ENCODE results near the gene SYT8. TPM values are rescaled to one million over a fixed set of nuclear protein-coding genes. Genes with fewer than 3 reads are reported as not detected.
"Not testable (repeated sequence)": the region's sequence is repeated elsewhere in the genome, so short reads cannot be mapped to it uniquely, and the experiment has no call there.

Gene SYT8
- total RNA-seq, 1 experiment from 2014 or later, result not detected

DNA sequence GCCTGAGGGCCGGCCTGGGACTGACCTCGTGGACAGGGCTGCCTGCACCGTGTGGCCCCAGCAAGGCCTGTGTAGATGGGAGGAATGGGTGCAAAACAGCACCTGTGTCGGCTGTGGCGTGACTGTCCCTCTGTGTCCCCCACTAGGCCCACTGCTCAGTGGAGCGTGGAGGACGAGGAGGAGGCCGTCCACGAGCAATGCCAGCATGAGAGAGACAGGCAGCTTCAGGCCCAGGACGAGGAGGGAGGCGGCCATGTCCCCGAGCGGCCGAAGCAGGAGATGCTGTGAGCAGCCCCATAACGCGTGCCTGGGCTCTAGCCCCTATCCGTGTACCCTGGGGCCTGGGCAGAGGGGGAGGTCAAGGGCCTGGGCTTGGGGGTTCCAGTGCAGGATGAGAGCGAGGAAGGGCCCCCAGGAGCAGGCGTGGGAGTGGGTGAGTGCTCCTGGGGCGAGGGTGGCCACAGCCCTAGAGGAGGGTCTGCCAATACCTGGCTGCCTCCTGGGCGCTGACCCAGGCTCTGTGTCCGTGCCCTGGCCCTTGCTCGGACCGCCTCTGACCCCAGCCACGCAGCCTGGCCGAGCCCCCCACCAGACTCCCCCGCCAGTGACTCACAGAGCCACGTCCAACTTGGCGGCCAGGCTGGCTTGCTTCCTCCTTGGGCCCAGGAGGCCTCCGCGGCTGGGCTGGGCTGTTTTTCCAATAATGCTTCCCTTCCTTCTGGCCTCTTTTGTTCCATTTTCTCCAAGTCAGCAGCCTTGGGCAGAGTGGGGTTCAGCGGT lies 45.3 kb downstream of the SYT8 start:
- in situ Hi-C loops (cut with HindIII; ENCODE audit: low sequenced_read_pairs), result no loop called here
- no peak for DNase-seq (ENCODE audit: low spot score)

DNA sequence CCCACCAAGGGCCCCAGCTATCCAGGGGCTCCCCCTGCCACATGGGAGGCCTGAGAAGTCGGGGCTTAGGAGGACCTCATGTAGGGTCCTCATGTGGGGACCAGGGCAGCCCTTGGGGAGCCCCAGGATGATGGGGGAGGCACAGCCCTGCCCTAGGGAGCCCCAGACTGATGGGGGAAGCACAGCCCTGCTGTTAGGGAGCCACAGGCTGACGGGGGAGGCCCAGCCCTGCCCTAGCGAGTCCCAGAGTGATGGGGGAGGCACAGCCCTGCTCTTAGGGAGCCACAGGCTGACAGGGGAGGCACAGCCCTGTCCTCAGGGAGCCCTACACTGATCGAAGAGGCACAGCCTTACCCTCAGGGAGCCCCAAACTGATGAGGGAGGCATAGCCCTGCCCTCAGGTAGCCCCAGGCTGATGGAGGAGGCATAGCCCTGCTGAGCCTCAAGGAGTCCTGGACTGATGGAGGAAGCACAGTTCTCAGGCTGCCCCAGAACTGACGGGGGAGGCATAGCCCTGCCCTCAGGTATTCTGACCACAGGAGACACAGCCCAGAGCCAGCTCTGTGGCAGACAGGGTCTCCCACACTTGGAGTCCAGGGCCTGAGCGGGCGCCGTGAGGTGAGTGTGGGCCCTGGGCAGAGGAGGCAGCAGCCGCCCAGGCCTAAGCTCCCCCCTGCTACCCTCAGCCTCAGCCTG lies 46.1 kb downstream of the SYT8 start:
- DNase-seq (ENCODE audit: low spot score), result no peak
- in situ Hi-C loops (cut with HindIII; ENCODE audit: low sequenced_read_pairs), result no loop called here

DNA sequence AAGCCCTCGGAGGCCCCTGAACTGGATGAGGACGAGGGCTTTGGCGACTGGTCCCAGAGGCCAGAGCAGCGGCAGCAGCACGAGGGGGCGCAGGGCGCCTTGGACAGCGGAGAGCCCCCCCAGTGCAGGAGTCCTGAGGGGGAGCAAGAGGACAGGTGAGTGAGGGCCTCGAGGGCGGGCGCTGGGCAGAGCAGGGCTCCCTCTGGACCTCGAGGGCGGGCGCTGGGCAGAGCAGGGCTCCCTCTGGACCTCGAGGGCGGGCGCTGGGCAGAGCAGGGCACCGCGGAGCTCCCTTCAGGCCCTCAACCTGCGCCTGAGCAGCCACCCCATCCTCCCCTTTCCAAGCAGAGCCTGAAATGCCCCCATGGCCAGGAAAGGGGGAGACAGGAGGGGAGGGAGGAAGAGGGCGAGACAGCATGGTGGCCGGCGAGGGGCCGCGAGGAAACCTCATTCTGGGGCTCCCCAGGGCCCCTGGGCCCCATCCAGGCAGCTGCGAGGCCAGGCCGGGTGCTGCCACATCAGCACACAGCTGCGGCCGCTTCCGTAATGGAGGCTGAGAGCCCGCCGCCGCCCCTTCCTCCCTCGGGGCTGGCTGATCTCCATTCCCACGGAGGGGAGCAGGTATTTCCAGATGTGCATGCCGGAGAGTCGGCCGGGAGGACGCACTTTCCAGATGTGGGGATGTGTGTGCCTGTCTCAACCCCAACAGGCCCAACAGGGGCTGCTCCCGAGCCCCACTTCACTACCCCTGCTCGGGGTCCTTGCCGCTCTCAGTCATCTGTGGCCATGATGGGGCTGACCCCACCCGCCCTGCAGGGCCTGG lies 46.9 kb downstream of the SYT8 start:
- no peak for DNase-seq (ENCODE audit: low spot score)
- in situ Hi-C loops (cut with HindIII; ENCODE audit: low sequenced_read_pairs), result no loop called here

DNA sequence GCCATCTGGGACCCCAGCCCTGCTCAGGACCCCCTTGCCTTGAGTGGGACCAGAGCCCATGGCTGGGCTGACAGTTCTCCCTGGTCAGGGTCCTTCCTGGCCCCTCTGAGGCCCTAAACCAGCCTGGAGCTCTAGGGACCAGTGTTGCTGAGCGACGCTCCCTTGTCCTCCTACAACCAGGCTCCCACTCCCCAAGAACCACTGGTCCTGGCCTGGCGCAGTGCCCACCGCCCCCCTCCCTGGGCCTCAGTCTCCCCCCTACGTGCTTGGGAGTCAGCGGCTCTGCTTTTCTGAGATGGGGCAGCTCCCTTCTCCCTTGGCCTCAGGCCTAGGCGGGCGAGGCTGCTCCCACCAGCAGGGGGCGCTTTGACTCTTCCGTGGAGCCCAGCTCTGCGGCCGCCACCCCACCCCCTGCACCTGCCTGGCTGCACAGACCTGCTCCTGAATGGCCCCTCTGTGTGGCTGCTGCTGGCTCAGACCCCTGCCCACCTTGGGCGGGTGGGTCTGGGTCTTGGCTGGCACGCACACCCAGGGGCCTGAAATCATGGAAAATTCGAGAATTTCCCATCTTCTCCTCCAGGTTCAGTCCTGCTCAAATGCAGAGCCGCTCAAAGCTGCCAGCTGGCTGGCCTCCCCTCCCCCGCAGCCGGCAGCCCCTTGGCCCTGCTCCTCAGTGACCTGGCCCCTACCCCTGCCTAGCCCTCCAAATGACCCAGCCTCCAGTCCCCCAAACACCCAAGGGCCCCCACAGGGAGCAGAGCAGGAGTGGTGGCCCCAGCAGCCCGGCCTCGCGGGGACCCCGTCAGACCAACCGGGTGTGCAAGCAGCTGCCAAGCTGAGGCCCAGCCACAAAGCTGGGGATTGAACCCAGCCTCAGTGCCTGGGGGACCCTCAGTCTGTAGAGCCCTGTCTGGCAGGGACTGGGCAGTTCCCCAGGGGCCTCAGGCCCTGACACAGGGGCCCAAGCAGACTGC lies 47.8 kb downstream of the SYT8 start:
- in situ Hi-C loops (cut with HindIII; ENCODE audit: low sequenced_read_pairs), result no loop called here
- DNase-seq (ENCODE audit: low spot score), result peak; percentile 33

DNA sequence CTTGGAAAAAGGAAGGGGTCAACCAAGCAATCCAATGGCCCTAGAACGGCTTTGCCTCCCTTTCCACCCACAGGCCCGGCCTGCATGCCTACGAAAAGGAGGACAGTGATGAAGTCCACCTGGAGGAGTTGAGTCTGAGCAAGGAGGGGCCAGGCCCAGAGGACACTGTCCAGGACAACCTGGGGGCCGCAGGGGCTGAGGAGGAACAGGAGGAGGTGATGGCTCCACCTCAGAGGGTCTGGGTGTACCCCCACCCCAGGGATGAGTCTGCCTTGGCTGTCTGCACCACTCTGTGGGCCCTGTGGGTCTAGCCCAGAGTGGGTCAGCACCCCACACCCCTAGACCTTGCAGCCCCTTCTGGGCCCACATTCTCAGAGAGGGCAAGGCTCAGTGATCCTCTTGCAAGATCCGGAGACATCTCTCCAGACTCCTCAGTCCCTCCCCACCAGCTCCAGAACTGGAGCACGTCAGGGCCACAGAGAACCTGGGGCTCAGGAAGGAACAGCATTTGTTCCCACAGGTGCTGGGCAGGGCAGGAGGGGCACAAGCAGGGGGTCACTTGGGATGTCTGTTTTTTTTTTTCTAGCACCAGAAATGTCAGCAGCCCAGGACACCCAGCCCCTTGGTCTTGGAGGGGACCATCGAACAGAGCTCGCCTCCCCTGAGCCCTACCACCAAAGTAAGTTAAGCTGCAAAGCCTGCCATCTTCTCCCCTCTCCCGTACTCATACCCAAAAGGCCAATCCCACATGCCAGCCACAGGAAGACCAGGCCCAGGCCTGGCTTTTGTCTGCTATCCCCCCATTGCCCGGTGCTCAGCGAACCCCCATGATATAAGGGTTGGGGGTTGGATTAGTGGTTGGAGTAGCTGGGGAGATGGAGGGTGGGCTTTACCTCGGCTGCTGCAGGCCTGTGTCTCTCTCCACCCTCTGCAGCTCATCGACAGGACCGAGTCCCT lies 48.8 kb downstream of the SYT8 start:
- in situ Hi-C loops (cut with HindIII; ENCODE audit: low sequenced_read_pairs), result no loop called here

DNA sequence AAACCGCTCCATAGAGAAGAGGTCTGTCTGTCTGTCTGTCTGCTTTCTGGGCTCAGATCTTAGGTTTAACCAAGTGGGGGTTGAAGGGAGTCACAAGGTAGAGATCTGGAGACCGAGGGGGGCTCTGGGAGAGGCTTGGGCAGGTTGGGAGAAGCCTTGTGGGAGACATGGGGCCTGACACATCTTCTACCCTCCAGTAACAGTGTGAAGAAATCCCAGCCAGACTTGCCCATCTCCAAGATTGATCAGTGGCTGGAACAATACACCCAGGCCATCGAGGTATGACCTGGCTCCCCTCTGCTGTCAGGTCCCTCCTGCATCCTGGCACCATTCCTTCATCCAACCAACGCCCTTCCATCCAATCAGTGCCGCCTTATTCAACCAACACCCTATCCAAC lies 49.5 kb downstream of the SYT8 start:
- in situ Hi-C loops (cut with HindIII; ENCODE audit: low sequenced_read_pairs), result no loop called here
- DNase-seq (ENCODE audit: low spot score), result no peak

More for the DNA sequence above, 48.8 kb downstream of the SYT8 start:
- no peak for DNase-seq (ENCODE audit: low spot score)

DNA sequence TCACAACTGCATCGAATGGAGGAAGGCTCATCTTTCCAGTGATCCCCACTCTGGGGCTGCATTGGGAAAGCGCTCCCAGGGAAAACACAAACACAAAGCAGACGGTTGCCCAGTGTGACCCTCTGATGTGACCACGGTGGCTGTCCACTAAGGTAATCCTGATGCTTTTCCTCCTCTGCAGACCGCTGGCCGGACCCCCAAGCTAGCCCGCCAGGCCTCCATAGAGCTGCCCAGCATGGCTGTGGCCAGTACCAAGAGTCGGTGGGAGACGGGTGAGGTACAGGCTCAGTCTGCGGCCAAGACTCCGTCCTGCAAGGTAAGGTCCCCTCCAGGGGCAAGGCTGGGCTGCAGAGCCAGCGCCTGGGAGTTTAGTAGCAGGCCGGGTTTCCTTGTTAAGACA lies 51.8 kb downstream of the SYT8 start:
- in situ Hi-C loops (cut with HindIII; ENCODE audit: low sequenced_read_pairs), result not testable (repeated sequence)

More for the DNA sequence above, 51.8 kb downstream of the SYT8 start:
- DNase-seq (ENCODE audit: low spot score), result not testable (repeated sequence)

Other genes starting within 250 kb of the SYT8 start
- not detected in 2 replicates for gene KRTAP5-1, start 249.7 kb upstream of the SYT8 start, total RNA-seq (2014; rRNA removed; shearing (Covaris generic))
- gene KRTAP5-2, start 236.7 kb upstream of the SYT8 start, total RNA-seq (2014; rRNA removed; shearing (Covaris generic)), result not detected in 2 replicates
- not detected in 2 replicates for gene KRTAP5-3, start 226.5 kb upstream of the SYT8 start, total RNA-seq (2014; rRNA removed; shearing (Covaris generic))
- not detected in 2 replicates for gene KRTAP5-4, start 212.9 kb upstream of the SYT8 start, total RNA-seq (2014; rRNA removed; shearing (Covaris generic))
- not detected in 2 replicates for gene KRTAP5-5, start 205.2 kb upstream of the SYT8 start, total RNA-seq (2014; rRNA removed; shearing (Covaris generic))
- gene KRTAP5-6, start 137.8 kb upstream of the SYT8 start, total RNA-seq (2014; rRNA removed; shearing (Covaris generic)), result not detected in 2 replicates
- gene IFITM10, start 84.4 kb upstream of the SYT8 start, total RNA-seq (2014; rRNA removed; shearing (Covaris generic)), result not detected in 2 replicates
- 192 and 219 TPM in 2 replicates for gene CTSD, start 71.1 kb upstream of the SYT8 start, total RNA-seq (2014; rRNA removed; shearing (Covaris generic))
- not detected in 2 replicates for gene TNNI2, start 4.0 kb downstream of the SYT8 start, total RNA-seq (2014; rRNA removed; shearing (Covaris generic))
- gene LSP1, start 18.1 kb downstream of the SYT8 start, total RNA-seq (2014; rRNA removed; shearing (Covaris generic)), result 0.20 TPM in 1 of 2 replicates, not detected in the other
- gene PRR33, start 56.9 kb downstream of the SYT8 start, total RNA-seq (2014; rRNA removed; shearing (Covaris generic)), result not detected in 2 replicates
- gene TNNT3, start 84.7 kb downstream of the SYT8 start, total RNA-seq (2014; rRNA removed; shearing (Covaris generic)), result not detected in 2 replicates
- gene MRPL23, start 112.3 kb downstream of the SYT8 start, total RNA-seq (2014; rRNA removed; shearing (Covaris generic)), result 250 and 320 TPM in 2 replicates
- gene H19, start 162.9 kb downstream of the SYT8 start, total RNA-seq (2014; rRNA removed; shearing (Covaris generic)), result 17.0 and 19.9 TPM in 2 replicates

Data from G401 (cell line).